ENCODE results near the gene ACKR2. TPM values are rescaled to one million over a fixed set of nuclear protein-coding genes. Genes with fewer than 3 reads are reported as not detected.

Gene ACKR2, protein sequence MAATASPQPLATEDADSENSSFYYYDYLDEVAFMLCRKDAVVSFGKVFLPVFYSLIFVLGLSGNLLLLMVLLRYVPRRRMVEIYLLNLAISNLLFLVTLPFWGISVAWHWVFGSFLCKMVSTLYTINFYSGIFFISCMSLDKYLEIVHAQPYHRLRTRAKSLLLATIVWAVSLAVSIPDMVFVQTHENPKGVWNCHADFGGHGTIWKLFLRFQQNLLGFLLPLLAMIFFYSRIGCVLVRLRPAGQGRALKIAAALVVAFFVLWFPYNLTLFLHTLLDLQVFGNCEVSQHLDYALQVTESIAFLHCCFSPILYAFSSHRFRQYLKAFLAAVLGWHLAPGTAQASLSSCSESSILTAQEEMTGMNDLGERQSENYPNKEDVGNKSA
- polyA plus RNA-seq (ENCODE audit: insufficient read length): 0.46 TPM

DNA sequence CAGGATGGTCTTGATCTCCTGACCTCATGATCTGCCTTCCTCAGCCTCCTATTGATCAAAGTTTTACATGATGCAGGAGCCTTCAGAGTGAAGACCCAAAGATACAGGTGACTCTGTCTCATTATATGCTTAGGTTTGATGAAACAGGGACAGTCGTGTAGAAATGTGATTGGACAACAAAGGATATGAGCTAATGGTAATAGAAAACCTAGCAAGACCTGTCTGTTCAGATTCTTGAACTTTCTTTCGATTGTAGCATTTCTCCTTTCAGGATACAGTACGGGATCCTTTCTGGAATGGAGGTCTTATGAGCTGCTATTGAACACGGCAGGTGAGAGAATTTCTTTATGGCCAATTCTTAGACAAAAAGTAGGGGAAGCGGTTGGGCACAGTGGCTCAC, at the start of gene ACKR2:
ACKR2 (plus strand) TSS at position 244 of the 400 bp plus-strand sequence. CDS start 55,058 bp downstream, outside the sequence.
- no peak for DNase-seq (ENCODE audit: low read depth)

GRCh38 chr3:42762046-42762724, 47.1 kb upstream of the ACKR2 start:
- no peak for DNase-seq (ENCODE audit: low read depth)

DNA sequence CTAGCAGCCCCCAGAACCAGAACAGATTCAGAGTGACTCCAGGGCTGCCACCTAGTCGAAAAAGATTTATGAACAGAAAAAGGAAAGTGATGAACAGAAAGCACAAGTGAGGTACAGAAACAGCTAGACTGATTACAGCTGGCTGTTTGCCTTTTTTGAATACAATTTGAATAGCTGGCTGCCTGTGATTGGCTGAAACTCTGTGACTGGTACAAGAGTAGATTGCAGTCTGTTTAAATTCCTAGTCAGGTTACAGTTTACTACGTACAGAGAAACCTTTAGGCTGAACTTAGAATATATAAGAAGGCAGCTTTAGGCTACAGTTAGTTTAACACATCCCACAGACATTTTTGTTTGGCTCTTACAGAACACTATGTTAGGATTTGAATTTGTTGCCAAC, 46.2 kb upstream of the ACKR2 start:
- DNase-seq (ENCODE audit: low read depth): no peak

GRCh38 chr3:42764115-42764514, 45.1 kb upstream of the ACKR2 start:
- no peak for DNase-seq (ENCODE audit: low read depth)

GRCh38 chr3:42764561-42765295, 44.5 kb upstream of the ACKR2 start:
- no peak for DNase-seq (ENCODE audit: low read depth)

GRCh38 chr3:42769477-42770131, 39.6 kb upstream of the ACKR2 start:
- DNase-seq (ENCODE audit: low read depth): no peak

DNA sequence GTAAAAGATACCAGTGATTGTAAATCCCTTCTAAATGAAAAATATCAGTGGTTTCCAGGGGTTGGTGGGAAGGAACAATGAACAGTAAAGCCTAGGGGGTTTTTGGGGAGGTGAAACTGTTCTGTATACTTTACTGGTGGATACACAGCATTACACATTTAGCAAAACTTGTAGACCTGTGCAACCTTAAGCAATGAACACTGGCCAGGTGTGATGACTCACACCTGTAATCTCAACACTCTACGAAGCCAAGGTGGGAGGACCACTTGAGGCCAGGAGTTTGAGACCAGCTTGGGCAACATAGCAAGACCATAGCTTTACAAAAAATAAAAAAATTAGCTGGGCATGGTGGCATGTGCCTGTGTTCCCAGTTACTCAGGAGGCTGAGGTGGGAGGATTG, 38.0 kb upstream of the ACKR2 start:
- DNase-seq (ENCODE audit: low read depth): no peak

DNA sequence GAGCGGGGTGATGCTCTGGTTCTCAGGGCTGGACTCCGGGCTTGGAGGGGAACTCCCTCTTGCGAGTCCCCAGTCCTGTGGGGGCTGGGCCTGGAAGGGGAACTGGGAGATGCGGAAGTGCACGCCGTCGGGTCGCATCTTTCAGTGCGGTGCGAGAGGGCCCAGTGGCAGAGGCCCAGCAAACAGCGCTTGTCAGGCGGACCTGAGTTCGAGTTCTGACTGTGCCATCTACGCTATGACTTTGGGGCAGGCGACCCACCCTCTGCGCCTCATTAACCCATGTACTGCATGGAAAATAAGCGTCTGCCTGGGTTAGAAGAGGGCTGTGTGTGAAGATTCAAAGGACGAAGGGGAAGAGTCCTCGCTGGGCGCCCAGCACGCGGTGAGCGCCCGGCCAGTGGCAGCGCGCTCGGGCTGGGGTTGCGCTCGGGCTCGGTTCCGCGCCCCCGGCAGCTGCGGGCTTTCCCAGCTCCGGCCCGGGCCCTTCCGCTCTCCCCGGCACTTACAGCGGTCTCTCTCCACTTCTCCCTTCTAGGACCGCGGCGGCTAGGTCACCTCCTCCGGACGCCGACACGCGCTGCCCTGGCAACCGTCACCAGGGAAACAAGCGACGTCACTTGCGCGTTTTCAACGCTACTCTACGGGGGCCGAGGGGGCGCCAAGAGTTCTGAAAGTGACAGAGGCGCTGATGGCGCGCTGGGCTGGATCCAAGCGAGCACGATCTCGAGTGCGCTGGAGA, 36.4 kb upstream of the ACKR2 start, which contains the start of gene CCDC13:
CCDC13 (minus strand) TSS at position 584 of the 739 bp plus-strand sequence. CDS start 14,908 bp downstream, outside the sequence.
- peak; percentile 76 for DNase-seq (ENCODE audit: low read depth)

DNA sequence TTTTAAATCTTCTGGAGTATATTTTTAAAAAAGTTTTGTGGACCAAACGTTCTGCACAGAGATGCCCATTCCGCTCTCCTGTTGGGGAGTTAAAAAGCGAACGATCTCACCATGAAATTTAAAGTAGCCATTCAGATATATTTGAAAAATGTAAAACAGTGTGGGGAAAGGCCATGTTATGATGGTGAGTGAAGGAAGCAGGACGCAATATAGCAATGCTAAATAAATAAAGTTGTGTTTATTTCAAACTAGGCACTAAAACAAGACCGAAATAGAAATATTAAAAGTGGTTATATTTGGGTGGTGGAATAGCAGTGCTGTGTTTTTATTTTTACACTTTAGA, 35.9 kb upstream of the ACKR2 start:
- DNase-seq (ENCODE audit: low read depth): no peak

GRCh38 chr3:42778644-42779043, 30.6 kb upstream of the ACKR2 start:
- DNase-seq (ENCODE audit: low read depth): no peak

- no peak for DNase-seq (ENCODE audit: low read depth)
These were observed 28.8 kb upstream of the ACKR2 start for GRCh38 chr3:42780398-42780797.

- peak; percentile 59 for DNase-seq (ENCODE audit: low read depth)
These were observed 28.1 kb upstream of the ACKR2 start for GRCh38 chr3:42780892-42781700.

- DNase-seq (ENCODE audit: low read depth): no peak
These were observed 23.0 kb upstream of the ACKR2 start for GRCh38 chr3:42786212-42786611.

DNA sequence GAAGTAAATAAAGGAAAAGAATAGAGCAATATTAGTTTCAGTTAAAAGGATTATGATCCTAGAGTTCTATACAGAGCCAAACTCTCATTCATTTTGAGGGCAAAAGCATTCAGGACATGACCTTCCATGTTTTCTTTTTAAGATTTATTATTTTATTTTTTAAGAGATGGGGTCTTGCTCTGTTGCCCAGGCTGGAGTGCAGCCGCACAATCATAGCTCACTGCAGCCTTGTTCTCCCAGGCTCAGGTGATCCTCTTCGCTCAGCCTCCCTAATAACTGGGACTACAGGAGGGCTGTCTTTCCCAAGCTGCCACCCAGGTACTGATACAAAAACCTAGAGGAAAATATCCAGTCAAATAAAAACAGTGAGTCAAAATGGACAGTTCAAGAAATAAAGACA, 22.6 kb upstream of the ACKR2 start:
- no peak for DNase-seq (ENCODE audit: low read depth)

DNA sequence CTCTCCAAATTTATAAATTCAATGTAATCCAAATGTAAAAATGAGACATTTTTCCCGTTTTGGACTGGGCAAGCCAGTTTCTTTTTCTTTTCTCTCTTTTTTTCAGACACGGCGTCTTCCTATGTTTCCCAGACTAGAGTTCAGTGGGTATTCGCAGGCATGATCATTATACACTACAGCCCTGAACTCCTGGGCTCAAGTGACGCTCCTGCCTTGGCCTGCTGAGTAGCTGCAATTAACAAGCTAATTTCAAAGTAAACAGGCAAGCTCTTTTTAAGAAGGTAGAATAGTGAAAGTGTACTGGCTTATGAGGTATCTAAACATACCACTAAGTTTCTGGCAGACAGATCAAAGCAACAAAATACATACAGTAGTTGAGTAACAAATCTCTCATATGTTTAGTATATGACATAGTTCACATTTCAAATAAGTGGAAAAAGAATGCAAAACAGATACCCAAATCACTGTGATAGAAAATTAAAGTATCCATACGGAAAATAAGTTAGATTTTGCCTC, 18.5 kb upstream of the ACKR2 start:
- no peak for DNase-seq (ENCODE audit: low read depth)

- no peak for DNase-seq (ENCODE audit: low read depth)
These were observed 13.5 kb upstream of the ACKR2 start for GRCh38 chr3:42795621-42796181.

- DNase-seq (ENCODE audit: low read depth): no peak
These were observed 12.8 kb upstream of the ACKR2 start for GRCh38 chr3:42796332-42796885.

- DNase-seq (ENCODE audit: low read depth): no peak
These were observed 9.9 kb upstream of the ACKR2 start for GRCh38 chr3:42799376-42799775.

- no peak for DNase-seq (ENCODE audit: low read depth)
These were observed 9.0 kb upstream of the ACKR2 start for GRCh38 chr3:42800251-42800650.

Measured in forelimb muscle (tissue), 1 donor.